PFSK-1 (cell line): Measurements from ENCODE around the gene HDAC7.

ENCODE experiments used
- SIN3A ChIP-seq: IDR thresholded peaks from 2 replicates; pipeline ENCODE4 v1.6.1; 2012; ENCODE audit warnings: mild to moderate bottlenecking, low read length, moderate library complexity, borderline replicate concordance; ENCODE audit not compliant: insufficient read depth
- TAF1 ChIP-seq: IDR thresholded peaks from 2 replicates; pipeline ENCODE4 v1.6.1; 2012; ENCODE audit warnings: low read length, control low read depth, borderline replicate concordance; ENCODE audit not compliant: insufficient read depth
- TF ChIP-seq, protein P1 (sequence below), 2 experiments: IDR thresholded peaks; 2 replicates each; pipeline versions ENCODE4 v1.6.1 to v1.8.0; 2011 to 2012; ENCODE audit warnings: low read depth in 2 of 2, low read length in 2 of 2, control low read depth in 1 of 2, inconsistent platforms in 1 of 2, mild to moderate bottlenecking in 1 of 2, moderate library complexity in 1 of 2; ENCODE audit not compliant: insufficient read depth in 1 of 2

DNA sequence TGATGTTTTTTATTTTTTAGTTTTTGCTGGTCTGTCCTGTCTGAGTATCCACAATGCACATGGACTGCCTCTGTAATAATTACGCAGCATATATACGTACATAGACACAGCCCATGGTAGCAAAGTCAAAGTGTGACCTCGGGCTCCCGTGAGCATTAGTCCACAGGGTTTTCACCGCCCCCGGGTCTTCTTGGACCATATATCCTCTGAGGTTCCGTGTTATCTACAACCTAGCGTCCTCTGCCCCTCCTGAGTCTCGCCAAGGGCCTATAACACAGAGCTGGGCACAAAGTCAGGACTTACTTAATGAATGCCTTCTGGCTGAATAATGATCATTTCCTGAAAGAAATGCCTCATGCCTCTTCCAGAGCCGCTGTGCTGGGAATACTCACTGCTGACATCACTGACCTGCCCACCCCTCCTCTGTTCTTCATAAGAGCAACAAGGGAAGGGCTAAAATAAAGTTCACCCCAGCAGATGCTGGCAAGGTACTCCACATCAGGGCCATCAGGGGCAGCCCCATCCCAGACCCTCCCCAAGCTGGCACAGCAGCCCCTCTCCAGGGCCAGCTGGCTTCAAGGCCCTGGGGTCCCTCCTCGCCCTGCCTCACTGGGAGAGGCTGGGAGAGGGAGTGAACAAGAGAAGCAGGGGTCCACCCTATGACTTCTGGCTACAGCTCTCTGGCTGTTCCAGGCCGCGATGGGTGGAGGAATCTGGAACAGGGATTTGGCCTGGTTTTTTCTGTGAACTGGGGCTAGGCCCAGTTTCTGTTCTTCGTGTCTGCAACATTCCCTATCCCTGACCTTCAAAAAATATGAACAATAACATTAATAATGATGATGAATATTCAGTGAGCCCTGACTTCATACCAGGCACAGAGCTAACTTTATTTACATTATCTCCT is 7.9 kb downstream of the HDAC7 start:
- TF ChIP-seq TAF1 = no peak
- TF ChIP-seq, protein P1, sequence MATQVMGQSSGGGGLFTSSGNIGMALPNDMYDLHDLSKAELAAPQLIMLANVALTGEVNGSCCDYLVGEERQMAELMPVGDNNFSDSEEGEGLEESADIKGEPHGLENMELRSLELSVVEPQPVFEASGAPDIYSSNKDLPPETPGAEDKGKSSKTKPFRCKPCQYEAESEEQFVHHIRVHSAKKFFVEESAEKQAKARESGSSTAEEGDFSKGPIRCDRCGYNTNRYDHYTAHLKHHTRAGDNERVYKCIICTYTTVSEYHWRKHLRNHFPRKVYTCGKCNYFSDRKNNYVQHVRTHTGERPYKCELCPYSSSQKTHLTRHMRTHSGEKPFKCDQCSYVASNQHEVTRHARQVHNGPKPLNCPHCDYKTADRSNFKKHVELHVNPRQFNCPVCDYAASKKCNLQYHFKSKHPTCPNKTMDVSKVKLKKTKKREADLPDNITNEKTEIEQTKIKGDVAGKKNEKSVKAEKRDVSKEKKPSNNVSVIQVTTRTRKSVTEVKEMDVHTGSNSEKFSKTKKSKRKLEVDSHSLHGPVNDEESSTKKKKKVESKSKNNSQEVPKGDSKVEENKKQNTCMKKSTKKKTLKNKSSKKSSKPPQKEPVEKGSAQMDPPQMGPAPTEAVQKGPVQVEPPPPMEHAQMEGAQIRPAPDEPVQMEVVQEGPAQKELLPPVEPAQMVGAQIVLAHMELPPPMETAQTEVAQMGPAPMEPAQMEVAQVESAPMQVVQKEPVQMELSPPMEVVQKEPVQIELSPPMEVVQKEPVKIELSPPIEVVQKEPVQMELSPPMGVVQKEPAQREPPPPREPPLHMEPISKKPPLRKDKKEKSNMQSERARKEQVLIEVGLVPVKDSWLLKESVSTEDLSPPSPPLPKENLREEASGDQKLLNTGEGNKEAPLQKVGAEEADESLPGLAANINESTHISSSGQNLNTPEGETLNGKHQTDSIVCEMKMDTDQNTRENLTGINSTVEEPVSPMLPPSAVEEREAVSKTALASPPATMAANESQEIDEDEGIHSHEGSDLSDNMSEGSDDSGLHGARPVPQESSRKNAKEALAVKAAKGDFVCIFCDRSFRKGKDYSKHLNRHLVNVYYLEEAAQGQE (IDR thresholded peaks at IDR 0.05; ENCODE audit: insufficient read depth in 1 of 2, low read depth in 2 of 2, low read length in 2 of 2) = no peak
- no peak for TF ChIP-seq SIN3A
